WI38 (cell line): Measurements from ENCODE around the gene RAB42.
A peak's percentile ranks its signal among the peaks of the same experiment; 100 is the strongest.

ENCODE experiments used
- H3K4me3 ChIP-seq: 2 replicates; pipeline ENCODE4 v1.5.1; 2011; ENCODE audit warnings: low read depth, mild to moderate bottlenecking, control low read depth, low read length
- TF ChIP-seq, protein P1 (sequence below): IDR thresholded peaks from 2 replicates; pipeline ENCODE4 v1.5.1; 2012; ENCODE audit warnings: low read depth, mild to moderate bottlenecking, control low read depth, low read length

The RAB42 gene

GRCh38 chr1:28602536-28603439 lies 10.7 kb downstream of the RAB42 start:
- TF ChIP-seq, protein P1, sequence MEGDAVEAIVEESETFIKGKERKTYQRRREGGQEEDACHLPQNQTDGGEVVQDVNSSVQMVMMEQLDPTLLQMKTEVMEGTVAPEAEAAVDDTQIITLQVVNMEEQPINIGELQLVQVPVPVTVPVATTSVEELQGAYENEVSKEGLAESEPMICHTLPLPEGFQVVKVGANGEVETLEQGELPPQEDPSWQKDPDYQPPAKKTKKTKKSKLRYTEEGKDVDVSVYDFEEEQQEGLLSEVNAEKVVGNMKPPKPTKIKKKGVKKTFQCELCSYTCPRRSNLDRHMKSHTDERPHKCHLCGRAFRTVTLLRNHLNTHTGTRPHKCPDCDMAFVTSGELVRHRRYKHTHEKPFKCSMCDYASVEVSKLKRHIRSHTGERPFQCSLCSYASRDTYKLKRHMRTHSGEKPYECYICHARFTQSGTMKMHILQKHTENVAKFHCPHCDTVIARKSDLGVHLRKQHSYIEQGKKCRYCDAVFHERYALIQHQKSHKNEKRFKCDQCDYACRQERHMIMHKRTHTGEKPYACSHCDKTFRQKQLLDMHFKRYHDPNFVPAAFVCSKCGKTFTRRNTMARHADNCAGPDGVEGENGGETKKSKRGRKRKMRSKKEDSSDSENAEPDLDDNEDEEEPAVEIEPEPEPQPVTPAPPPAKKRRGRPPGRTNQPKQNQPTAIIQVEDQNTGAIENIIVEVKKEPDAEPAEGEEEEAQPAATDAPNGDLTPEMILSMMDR, result peak; percentile 63
- no peak overlapping the region for H3K4me3 ChIP-seq

DNA sequence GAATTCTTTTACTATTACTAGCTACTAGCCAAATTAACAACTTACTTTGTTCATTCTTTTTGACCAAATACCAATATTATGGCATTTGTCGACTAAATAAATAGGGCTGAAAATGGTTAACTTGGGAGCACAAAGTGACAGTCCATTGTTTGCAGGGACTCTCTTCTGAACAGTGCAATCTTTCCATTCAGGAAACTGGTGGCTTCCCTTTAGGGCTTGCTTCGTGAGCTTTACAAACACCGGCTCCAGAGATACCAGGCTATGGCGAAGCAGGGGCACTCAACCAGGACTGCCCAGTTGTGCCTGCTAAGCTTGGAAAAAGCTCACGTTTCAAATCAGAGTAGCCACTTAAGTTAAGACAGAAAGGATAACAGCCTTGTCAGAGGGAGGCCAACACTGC lies 12.3 kb downstream of the RAB42 start:
- TF ChIP-seq, protein P1, result no peak
- H3K4me3 ChIP-seq, result no peak overlapping the region

DNA sequence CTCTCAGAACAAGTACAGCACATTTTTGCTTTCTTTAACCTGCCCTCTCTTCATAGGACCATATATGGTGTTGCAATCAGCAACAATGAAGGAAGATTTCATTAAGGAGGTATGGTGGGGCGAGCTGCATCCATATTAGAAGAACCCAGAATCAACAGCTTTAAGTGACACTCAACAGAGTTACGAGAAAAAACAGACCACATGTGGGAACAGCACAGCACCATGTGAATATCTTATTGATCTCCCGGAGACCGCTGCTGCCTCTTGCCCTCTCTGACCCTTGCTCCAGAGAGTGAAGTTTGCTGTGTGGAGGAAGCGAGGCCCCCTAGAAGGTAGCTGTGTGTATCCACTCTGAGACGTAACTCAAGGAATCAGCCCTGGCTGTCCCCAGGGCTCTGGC lies 12.9 kb downstream of the RAB42 start:
- TF ChIP-seq, protein P1, result no peak
- no peak overlapping the region for H3K4me3 ChIP-seq

- TF ChIP-seq, protein P1, result no peak
- H3K4me3 ChIP-seq, result no peak overlapping the region
Observed at GRCh38 chr1:28606771-28607170, 14.7 kb downstream of the RAB42 start.

GRCh38 chr1:28613175-28613574 lies 21.1 kb downstream of the RAB42 start:
- TF ChIP-seq, protein P1, result no peak
- H3K4me3 ChIP-seq, result no peak overlapping the region

DNA sequence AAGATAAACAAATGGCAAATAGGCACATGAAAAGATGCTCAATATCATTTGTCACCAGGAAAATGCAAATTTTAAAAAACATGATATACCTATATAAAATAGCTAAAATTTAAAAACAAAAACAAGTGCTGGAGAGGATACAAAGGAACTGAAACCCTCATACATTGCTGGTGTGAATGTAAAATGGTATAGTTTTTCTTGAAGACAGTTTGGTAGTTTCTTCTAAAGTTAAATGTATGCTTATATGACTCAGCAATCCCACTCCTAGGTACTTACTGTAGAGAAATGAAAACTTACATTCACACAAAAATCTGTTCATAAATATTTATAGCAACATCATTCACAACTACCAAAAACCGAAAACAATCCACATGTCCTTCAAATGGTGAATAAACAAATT lies 39.6 kb downstream of the RAB42 start:
- TF ChIP-seq, protein P1, result no peak
- H3K4me3 ChIP-seq, result no peak overlapping the region

GRCh38 chr1:28632560-28632959 lies 40.5 kb downstream of the RAB42 start:
- no peak overlapping the region for H3K4me3 ChIP-seq
- TF ChIP-seq, protein P1, result no peak
